ENCODE measurements around the gene SNAP91. TPM values are rescaled to one million over a fixed set of nuclear protein-coding genes. Genes with fewer than 3 reads are reported as not detected.

The SNAP91 gene
- total RNA-seq, 1 experiment from 2014 or later: not detected

- no peaks in the 10 kb centered on the region for H3K27me3 ChIP-seq (replicated peaks; ENCODE audit: control insufficient read depth, insufficient read depth, low read length)
- POLR2A ChIA-PET: no interaction called here
- Mint-ChIP-seq H3K36me3 (ENCODE audit: insufficient read depth, unreplicated experiment) (no peaks in the 10 kb centered on the region), H3K4me1 (ENCODE audit: low read depth, unreplicated experiment) (peaks cover 16% of the 10 kb centered on the region), H3K27ac (ENCODE audit: unreplicated experiment) (no peak overlapping the region), H3K4me3 (ENCODE audit: unreplicated experiment) (no peak overlapping the region), H3K27me3 (ENCODE audit: insufficient read depth, unreplicated experiment) (peaks cover 6% of the 10 kb centered on the region), H3K9me3 (ENCODE audit: unreplicated experiment) (no peaks in the 10 kb centered on the region)
- H3K9me3 ChIP-seq: no peaks in the 10 kb centered on the region
- peak; percentile 59 to 75 for DNase-seq
- BruUV-seq (replicated peaks): no TSS peak
- peak; percentile 74 to 82 for TF ChIP-seq CTCF (IDR thresholded peaks at IDR 0.05; ENCODE audit: insufficient read depth in 1 of 2, low read depth in 1 of 2, low read length in 1 of 2, severe bottlenecking in 1 of 2, unreplicated experiment in 1 of 2)
- no peaks in the 10 kb centered on the region for H3K36me3 ChIP-seq (ENCODE audit: control insufficient read depth, insufficient read depth, low read length)
- CTCF ChIA-PET: interaction anchor here (0.6 to 1.4 kb wide), 14 partner anchors 9 to 471 kb away, joined by 3 to 11 read pairs (median 4); partner anchors contain the start of genes DOP1A, PRSS35 and UBE3D
- no peak overlapping the region for H3K4me3 ChIP-seq (ENCODE audit: low read depth, low read length)
- H3K4me1 ChIP-seq: peaks cover 6% of the 10 kb centered on the region
- intact Hi-C loops (cut with micrococcal nuclease; ENCODE audit: unreplicated experiment): loop anchor here (1.0 to 5.0 kb wide), 4 partner anchors 57 to 469 kb away; partner anchors contain the start of genes DOP1A, PGM3, RWDD2A and UBE3D
These were observed 172.8 kb downstream of the SNAP91 start for GRCh38 chr6:83536034-83536646.

DNA sequence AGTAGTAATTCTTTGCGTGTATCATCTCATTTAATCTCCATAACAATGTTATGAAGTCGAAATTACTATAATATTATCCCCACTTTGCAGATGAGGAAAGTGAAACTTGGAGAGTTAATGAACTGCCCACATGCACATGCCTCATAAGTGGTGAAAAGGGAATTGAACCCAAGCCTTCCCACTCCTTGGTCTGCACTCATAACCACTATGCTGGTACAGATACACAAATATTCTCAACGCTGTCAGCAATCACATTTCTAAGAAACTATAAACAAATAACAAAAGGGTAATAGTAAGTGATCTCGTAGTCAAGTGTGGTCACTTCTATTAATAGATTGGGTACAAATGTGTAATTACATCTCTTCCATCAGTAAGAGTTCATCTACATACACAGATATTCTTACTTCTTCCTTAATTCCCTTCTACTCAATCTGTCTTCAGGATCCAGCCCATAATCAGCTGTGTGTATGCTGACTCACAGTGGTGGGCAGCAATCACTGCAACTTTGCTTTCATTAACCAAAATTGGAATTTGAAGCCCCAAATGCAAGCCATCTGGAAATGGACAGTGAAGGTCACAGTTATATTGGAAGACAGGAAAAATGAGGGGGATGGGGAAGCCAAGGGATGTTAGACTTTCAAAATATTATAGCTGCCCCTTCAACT is 190.0 kb downstream of the SNAP91 start:
- no peaks in the 10 kb centered on the region for H3K27me3 ChIP-seq (replicated peaks; ENCODE audit: control insufficient read depth, insufficient read depth, low read length)
- H3K36me3 ChIP-seq (ENCODE audit: control insufficient read depth, insufficient read depth, low read length): no peaks in the 10 kb centered on the region
- CTCF ChIA-PET: interaction anchor here (0.8 kb wide), 1 partner anchor 17 kb away, joined by 4 read pairs; no protein-coding TSS in a partner anchor
- H3K4me1 Mint-ChIP-seq (ENCODE audit: low read depth, unreplicated experiment): peaks cover 14% of the 10 kb centered on the region
- no peak overlapping the region for H3K4me3 ChIP-seq (ENCODE audit: low read depth, low read length)
- no peak for DNase-seq
- no peaks in the 10 kb centered on the region for H3K9me3 Mint-ChIP-seq (ENCODE audit: unreplicated experiment)
- no peak overlapping the region for H3K4me3 Mint-ChIP-seq (ENCODE audit: unreplicated experiment)
- no TSS peak for BruUV-seq (replicated peaks)
- no peaks in the 10 kb centered on the region for H3K9me3 ChIP-seq
- H3K36me3 Mint-ChIP-seq (ENCODE audit: insufficient read depth, unreplicated experiment): peaks cover 36% of the 10 kb centered on the region
- H3K27me3 Mint-ChIP-seq (ENCODE audit: insufficient read depth, unreplicated experiment): no peaks in the 10 kb centered on the region
- H3K27ac Mint-ChIP-seq (ENCODE audit: unreplicated experiment): no peak overlapping the region
- POLR2A ChIA-PET: interaction anchor here (0.5 kb wide), 1 partner anchor 90 kb away, joined by 3 read pairs; no protein-coding TSS in a partner anchor
- peaks cover 9% of the 10 kb centered on the region for H3K4me1 ChIP-seq
- intact Hi-C loops (cut with micrococcal nuclease; ENCODE audit: unreplicated experiment): loop anchor here (10.0 kb wide), 2 partner anchors 234 to 324 kb away; partner anchors contain the start of genes PGM3 and RWDD2A
- TF ChIP-seq CTCF (IDR thresholded peaks at IDR 0.05; ENCODE audit: insufficient read depth in 1 of 2, low read depth in 1 of 2, low read length in 1 of 2, severe bottlenecking in 1 of 2, unreplicated experiment in 1 of 2): peak; percentile 25 to 42

GRCh38 chr6:83517500-83517899 is 191.4 kb downstream of the SNAP91 start:
- Mint-ChIP-seq H3K4me1 (ENCODE audit: low read depth, unreplicated experiment) (peaks cover 19% of the 10 kb centered on the region), H3K27me3 (ENCODE audit: insufficient read depth, unreplicated experiment) (no peaks in the 10 kb centered on the region), H3K9me3 (ENCODE audit: unreplicated experiment) (no peaks in the 10 kb centered on the region), H3K4me3 (ENCODE audit: unreplicated experiment) (no peak overlapping the region), H3K36me3 (ENCODE audit: insufficient read depth, unreplicated experiment) (peaks cover 27% of the 10 kb centered on the region), H3K27ac (ENCODE audit: unreplicated experiment) (no peak overlapping the region)
- ChIA-PET POLR2A (no interaction called here), CTCF (no interaction called here)
- H3K4me3 ChIP-seq (ENCODE audit: low read depth, low read length): no peak overlapping the region
- no peak for TF ChIP-seq CTCF (IDR thresholded peaks at IDR 0.05; ENCODE audit: insufficient read depth in 1 of 2, low read depth in 1 of 2, low read length in 1 of 2, severe bottlenecking in 1 of 2, unreplicated experiment in 1 of 2)
- no peaks in the 10 kb centered on the region for H3K36me3 ChIP-seq (ENCODE audit: control insufficient read depth, insufficient read depth, low read length)
- H3K27me3 ChIP-seq (replicated peaks; ENCODE audit: control insufficient read depth, insufficient read depth, low read length): no peaks in the 10 kb centered on the region
- BruUV-seq (replicated peaks): no TSS peak
- H3K9me3 ChIP-seq: no peaks in the 10 kb centered on the region
- DNase-seq: peak in 1 of 2 experiments; percentile 17
- H3K4me1 ChIP-seq: peaks cover 12% of the 10 kb centered on the region
- intact Hi-C loops (cut with micrococcal nuclease; ENCODE audit: unreplicated experiment): loop anchor here (10.0 kb wide), 2 partner anchors 233 to 323 kb away; partner anchors contain the start of genes PGM3 and RWDD2A
